ENCODE results near the gene TOMM20L.
A peak's percentile ranks its signal among the peaks of the same experiment; 100 is the strongest.

The TOMM20L gene

GRCh38 chr14:58427281-58428117 is 31.8 kb downstream of the TOMM20L start, which contains the start of the genes KIAA0586 and TIMM9:
Gene KIAA0586 (plus strand): TSS chr14:58427719. CDS start chr14:58428265, 546 bp downstream.
Gene TIMM9 (minus strand): TSS chr14:58427531. CDS start chr14:58411945, 15,586 bp downstream.
- peak; percentile 40 for DNase-seq

- DNase-seq, result no peak
Observed at GRCh38 chr14:58428118-58428683, 32.5 kb downstream of the TOMM20L start.

- DNase-seq, result no peak
Observed at GRCh38 chr14:58430156-58430555, 34.4 kb downstream of the TOMM20L start.

GRCh38 chr14:58439476-58439875 is 43.7 kb downstream of the TOMM20L start:
- DNase-seq, result no peak

GRCh38 chr14:58444627-58445026 is 48.9 kb downstream of the TOMM20L start:
- no peak for DNase-seq

GRCh38 chr14:58455593-58456265 is 60.0 kb downstream of the TOMM20L start:
- no peak for DNase-seq
